HCT116 (cell line): ENCODE data around the gene UBE2G2. TPM values are rescaled to one million over a fixed set of nuclear protein-coding genes. Genes with fewer than 3 reads are reported as not detected.

Source experiments
- ATAC-seq: fragments of 200-7000 bp; cut with Tn5 transposase; 2 replicates; pipeline ENCODE4 v1.9.1; 2020; ENCODE audit warnings: mild to moderate bottlenecking, moderate library complexity
- BruUV-seq: library from RNA; stranded (reverse); fragments of 400-500 nt; replicated peaks from 2 replicates; lab custom pipeline; 2021; lab: Mats Ljungman, UMichigan
- CTCF ChIA-PET: fragments of 300-600 bp; sonication (Branson Sonifier 250); formaldehyde crosslinking; loops from one replicate; lab custom pipeline; 2021; ENCODE audit warnings: antibody characterized with exemption; lab: Charles Lee
- POLR2A ChIA-PET: fragments of 300-600, 350-600 bp; sonication (Branson Sonifier 250); formaldehyde crosslinking; loops from one replicate; lab custom pipeline; 2021; ENCODE audit warnings: antibody characterized with exemption; lab: Charles Lee
- RAD21 ChIA-PET, 2 experiments: fragments of 300-600 bp; sonication (Branson Sonifier 250); formaldehyde crosslinking; loops; one replicate each; lab custom pipeline; 2023; ENCODE audit warnings: low total read pairs in 2 of 2; ENCODE audit not compliant: uncharacterized antibody in 2 of 2, unreplicated experiment in 2 of 2, low non-redundant PET in 1 of 2; lab: Charles Lee
- DNase-seq: peaks from one replicate; pipeline ENCODE4 v3.0.0-alpha.2; 2010; ENCODE audit warnings: low read depth, low spot score
- H2AFZ ChIP-seq: fragments of 200-600 bp; shearing (Covaris generic), sonication (generic); 2 replicates; pipeline ENCODE4 v1.6.1; 2017; ENCODE audit warnings: low read depth, mixed run types, mixed read lengths, antibody characterized with exemption, low read length; ENCODE audit not compliant: poor library complexity, severe bottlenecking
- H3K27ac ChIP-seq: 2 replicates; pipeline ENCODE4 v1.5.1; 2012; ENCODE audit warnings: low read depth, low read length
- H3K27me3 ChIP-seq: fragments of 200-600 bp; sonication (generic); 2 replicates; pipeline ENCODE4 v1.6.1; 2016; ENCODE audit warnings: mixed run types, low read length, mixed read lengths; ENCODE audit not compliant: insufficient read depth
- H3K36me3 ChIP-seq, 2 experiments: fragments of 200-500 bp in 1 of 2; fragments of 200-600 bp in 1 of 2; sonication (Bioruptor generic) in 1 of 2; sonication (generic) in 1 of 2; 2 replicates each; pipeline versions ENCODE4 v1.5.1 to v1.6.1; 2014 to 2016; ENCODE audit warnings: low read length in 2 of 2, inconsistent platforms in 1 of 2, mixed read lengths in 1 of 2, mixed run types in 1 of 2; ENCODE audit not compliant: insufficient read depth in 2 of 2, control insufficient read depth in 1 of 2
- H3K4me1 ChIP-seq, 2 experiments: fragments of 200-600 bp in 1 of 2; sonication (generic) in 1 of 2; 2 replicates each; pipeline versions ENCODE4 v1.5.1 to v1.6.1; 2012 to 2017; ENCODE audit warnings: low read length in 2 of 2, inconsistent platforms in 1 of 2, mild to moderate bottlenecking in 1 of 2, mixed read lengths in 1 of 2, mixed run types in 1 of 2, moderate library complexity in 1 of 2; ENCODE audit not compliant: insufficient read depth in 2 of 2, control insufficient read depth in 1 of 2
- H3K4me2 ChIP-seq: fragments of 200-600 bp; sonication (generic); 2 replicates; pipeline ENCODE4 v1.6.1; 2017; ENCODE audit warnings: mixed run types, low read length, mixed read lengths
- H3K4me3 ChIP-seq, 2 experiments: fragments of 200-600 bp in 1 of 2; sonication (generic) in 1 of 2; replicated peaks in 1 of 2; 2 replicates each; pipeline ENCODE4 v1.5.1; 2011 to 2016; ENCODE audit warnings: low read length in 2 of 2, control low read depth in 1 of 2, low read depth in 1 of 2, mild to moderate bottlenecking in 1 of 2, mixed read lengths in 1 of 2, mixed run types in 1 of 2
- H3K79me2 ChIP-seq: fragments of 200-600 bp; sonication (generic); 2 replicates; pipeline ENCODE4 v1.6.1; 2017; ENCODE audit warnings: mild to moderate bottlenecking, mixed run types, low read length, moderate library complexity, mixed read lengths; ENCODE audit not compliant: insufficient read depth
- H3K9ac ChIP-seq: fragments of 200-600 bp; sonication (generic); 2 replicates; pipeline ENCODE4 v1.6.1; 2016; ENCODE audit warnings: low read length, mixed read lengths
- H3K9me2 ChIP-seq: fragments of 200-600 bp; sonication (generic), shearing (Covaris generic); 2 replicates; pipeline ENCODE4 v1.6.1; 2017; ENCODE audit warnings: mixed run types, mild to moderate bottlenecking, moderate library complexity; ENCODE audit not compliant: insufficient read depth
- H3K9me3 ChIP-seq, 2 experiments: fragments of 200-500 bp in 1 of 2; fragments of 200-600 bp in 1 of 2; sonication (Bioruptor generic) in 1 of 2; sonication (generic) in 1 of 2; 2 replicates each; pipeline ENCODE4 v1.6.1; 2014 to 2017; ENCODE audit warnings: low read length in 2 of 2, mixed read lengths in 2 of 2, inconsistent platforms in 1 of 2, low read depth in 1 of 2, mild to moderate bottlenecking in 1 of 2, mixed run types in 1 of 2, moderate library complexity in 1 of 2; ENCODE audit not compliant: control insufficient read depth in 1 of 2, insufficient read depth in 1 of 2
- H4K20me1 ChIP-seq: fragments of 200-600 bp; sonication (generic), shearing (Covaris generic); 2 replicates; pipeline ENCODE4 v1.6.1; 2017; ENCODE audit warnings: mixed run types, mild to moderate bottlenecking, moderate library complexity; ENCODE audit not compliant: insufficient read depth
- CBX3 ChIP-seq: IDR thresholded peaks from 2 replicates; pipeline ENCODE4 v1.6.1; 2012; ENCODE audit warnings: low read depth
- CEBPB ChIP-seq: IDR thresholded peaks from 2 replicates; pipeline ENCODE4 v1.6.1; 2012; ENCODE audit warnings: low read depth
- EGR1 ChIP-seq: IDR thresholded peaks from 2 replicates; pipeline ENCODE4 v1.6.1; 2012; ENCODE audit warnings: low read depth
- ELF1 ChIP-seq: IDR thresholded peaks from 2 replicates; pipeline ENCODE4 v1.6.1; 2012; ENCODE audit warnings: low read depth, borderline replicate concordance
- EZH2 ChIP-seq: fragments of 200-600 bp; sonication (generic); IDR thresholded peaks from 2 replicates; pipeline ENCODE4 v1.6.1; 2017; ENCODE audit warnings: antibody characterized with exemption, mixed run types
- EZH2phosphoT487 ChIP-seq: fragments of 200-600 bp; IDR thresholded peaks from 2 replicates; pipeline ENCODE4 v1.6.1; 2018; ENCODE audit warnings: antibody characterized with exemption, borderline replicate concordance
- FOSL1 ChIP-seq: IDR thresholded peaks from 2 replicates; pipeline ENCODE4 v1.6.1; 2012; ENCODE audit warnings: low read depth
- MAX ChIP-seq: IDR thresholded peaks from 2 replicates; pipeline ENCODE4 v1.6.1; 2012
- POLR2A ChIP-seq: IDR thresholded peaks from 2 replicates; pipeline ENCODE4 v1.7.0; 2011; ENCODE audit warnings: borderline replicate concordance; ENCODE audit not compliant: insufficient read depth, insufficient read length; ENCODE audit errors: extremely low read depth
- POLR2AphosphoS5 ChIP-seq: IDR thresholded peaks from 2 replicates; pipeline ENCODE4 v1.6.1; 2011; ENCODE audit warnings: mild to moderate bottlenecking, low read depth, low read length, moderate library complexity
- RAD21 ChIP-seq: IDR thresholded peaks from 2 replicates; pipeline ENCODE4 v1.6.1; 2012; ENCODE audit warnings: low read depth, mild to moderate bottlenecking
- SIN3A ChIP-seq: IDR thresholded peaks from 2 replicates; pipeline ENCODE4 v1.6.1; 2012; ENCODE audit warnings: low read depth
- TCF7L2 ChIP-seq: IDR thresholded peaks from 2 replicates; pipeline ENCODE4 v1.7.0; 2011; ENCODE audit warnings: borderline replicate concordance, inconsistent platforms; ENCODE audit not compliant: insufficient read depth, insufficient read length; ENCODE audit errors: extremely low read depth
- ZFX ChIP-seq: fragments of 450-650 bp; IDR thresholded peaks from 2 replicates; pipeline ENCODE4 v1.6.1; 2017
- ZNF274 ChIP-seq: fragments of 200-500 bp; sonication (Bioruptor generic); IDR thresholded peaks from 2 replicates; pipeline ENCODE4 v1.6.1; 2014; ENCODE audit warnings: mild to moderate bottlenecking, low read depth, low read length, inconsistent platforms
- intact Hi-C: fragments of 100-400 bp; cut with micrococcal nuclease; formaldehyde crosslinking; loops from 2 replicates; pipeline ENCODE4 v1.10.0; 2022
- total RNA-seq: library from RNA; stranded (reverse); gene quantifications from one replicate; pipeline ENCODE4 v1.2.1, GENCODE V29; 2021; ENCODE audit not compliant: unreplicated experiment
- TF ChIP-seq, protein P1 (sequence below): IDR thresholded peaks from 2 replicates; pipeline ENCODE4 v1.6.1; 2012
- TF ChIP-seq, protein P2 (sequence below), 3 experiments: fragments of 200-600 bp in 1 of 3; sonication (generic) in 1 of 3; IDR thresholded peaks in 2 of 3; conservative IDR thresholded peaks in 1 of 3; 2 replicates each; pipeline ENCODE4 v1.5.1; 2012 to 2017; ENCODE audit warnings: low read depth in 2 of 3, low read length in 2 of 3, antibody characterized with exemption in 1 of 3, borderline replicate concordance in 1 of 3, control low read depth in 1 of 3, mild to moderate bottlenecking in 1 of 3, mixed read lengths in 1 of 3, mixed run types in 1 of 3, moderate library complexity in 1 of 3; ENCODE audit not compliant: insufficient read depth in 1 of 3

The UBE2G2 gene
- total RNA-seq, 1 experiment from 2014 or later = 86.5 TPM

DNA sequence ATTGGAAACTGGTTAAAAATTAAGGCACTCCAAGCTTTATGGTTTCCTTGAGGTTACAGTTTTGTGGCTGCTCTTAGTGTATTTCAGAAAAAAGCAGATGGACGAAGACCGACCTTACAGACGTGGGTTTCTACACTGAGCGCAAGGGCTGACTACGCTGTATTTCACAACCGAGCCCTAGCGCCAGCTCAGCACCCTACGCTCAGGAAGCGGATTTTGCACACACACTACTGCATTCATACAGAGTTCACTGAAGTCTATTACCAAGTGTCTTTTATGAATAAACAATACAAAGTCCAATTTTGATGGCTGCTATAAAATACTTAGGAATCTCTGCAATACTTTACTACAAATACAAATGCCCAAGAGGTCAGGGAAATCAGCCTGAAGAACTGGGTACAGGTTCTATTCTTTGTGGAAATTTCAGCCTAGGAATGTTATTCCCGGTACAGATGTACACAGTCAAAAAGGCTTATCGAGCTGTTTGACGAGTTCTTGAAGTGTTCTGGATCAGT, 48.1 kb upstream of the UBE2G2 start:
- Histone ChIP-seq H3K36me3 (peaks cover 17 to 27% of the 10 kb centered on the region in 2 experiments; a peak in 3 of 4 replicates), H3K27ac (no peak overlapping the region), H3K9me3 (no peaks in the 10 kb centered on the region), H3K4me2 (no peak overlapping the region), H3K79me2 (peaks cover 15% of the 10 kb centered on the region; the same call in 1 of the 2 replicates), H3K27me3 (no peaks in the 10 kb centered on the region), H4K20me1 (no peaks in the 10 kb centered on the region), H2AFZ (no peak overlapping the region), H3K4me3 (no peak overlapping the region), H3K9ac (no peak overlapping the region), H3K4me1 (peaks cover 10 to 17% of the 10 kb centered on the region in 2 experiments; a peak in 3 of 4 replicates), H3K9me2 (no peaks in the 10 kb centered on the region)
- RAD21 ChIA-PET = no interaction called here
- DNase-seq = no peak
- intact Hi-C loops = no loop called here
- CTCF ChIA-PET = no interaction called here
- TSS peak; percentile 35 for BruUV-seq
- POLR2A ChIA-PET = no interaction called here
- no peak for TF ChIP-seq RAD21
- TF ChIP-seq POLR2AphosphoS5 = no peak
- TF ChIP-seq ELF1 = no peak
- TF ChIP-seq, protein P1, sequence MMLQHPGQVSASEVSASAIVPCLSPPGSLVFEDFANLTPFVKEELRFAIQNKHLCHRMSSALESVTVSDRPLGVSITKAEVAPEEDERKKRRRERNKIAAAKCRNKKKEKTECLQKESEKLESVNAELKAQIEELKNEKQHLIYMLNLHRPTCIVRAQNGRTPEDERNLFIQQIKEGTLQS = no peak
- TF ChIP-seq FOSL1 = no peak
- no peak for TF ChIP-seq MAX
- no peak for TF ChIP-seq SIN3A
- TF ChIP-seq POLR2A = no peak
- TF ChIP-seq CBX3 = no peak
- no peak for TF ChIP-seq EZH2
- ATAC-seq = no peak

DNA sequence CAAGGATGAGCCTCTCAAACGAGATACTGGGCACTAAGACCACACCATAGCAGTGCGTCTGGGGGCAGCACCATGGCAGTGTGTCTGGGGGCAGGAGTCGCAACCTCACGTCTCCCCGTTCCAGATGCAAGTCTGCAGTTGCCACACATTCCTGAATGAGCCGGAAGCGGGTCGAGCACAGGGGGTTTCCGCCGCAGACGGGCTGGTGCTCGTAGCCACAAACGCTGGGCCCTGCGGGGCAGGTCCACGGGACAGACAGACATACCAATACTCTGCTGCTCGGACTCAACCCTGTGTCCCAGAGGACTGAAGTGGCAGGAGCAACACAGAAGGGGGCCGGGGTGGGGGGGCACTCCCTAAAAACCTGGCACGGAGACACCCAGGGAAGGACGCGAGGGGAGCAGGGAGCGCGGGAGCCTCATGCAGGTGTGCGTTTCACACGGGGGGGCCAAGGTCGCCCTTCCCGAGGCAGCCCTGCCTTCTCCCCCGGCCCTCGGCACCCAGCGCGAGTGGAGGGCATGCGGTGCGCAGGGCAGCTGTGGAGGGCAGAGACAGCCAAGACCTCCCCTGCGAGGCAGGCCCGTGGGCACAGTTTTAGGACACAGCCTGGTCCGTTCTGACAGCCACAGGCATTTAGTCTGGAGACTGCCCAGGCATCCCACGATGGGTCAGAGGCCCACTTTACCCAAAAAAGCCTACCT, 47.4 kb upstream of the UBE2G2 start:
- ChIA-PET CTCF (no interaction called here), POLR2A (no interaction called here), RAD21 (no interaction called here)
- Histone ChIP-seq H3K4me1 (peaks cover 10 to 17% of the 10 kb centered on the region in 2 experiments; a peak in 3 of 4 replicates), H3K27me3 (no peaks in the 10 kb centered on the region), H3K36me3 (peaks cover 11 to 20% of the 10 kb centered on the region in 2 experiments; a peak in 3 of 4 replicates), H3K4me3 (no peak overlapping the region), H3K9ac (no peak overlapping the region), H4K20me1 (no peaks in the 10 kb centered on the region), H3K9me3 (no peaks in the 10 kb centered on the region), H3K9me2 (no peaks in the 10 kb centered on the region), H3K79me2 (peaks cover 12% of the 10 kb centered on the region; the same call in 1 of the 2 replicates), H3K27ac (no peak overlapping the region), H2AFZ (no peak overlapping the region), H3K4me2 (no peak overlapping the region)
- ATAC-seq = no peak
- no TSS peak for BruUV-seq
- intact Hi-C loops = no loop called here
- DNase-seq = no peak
- TF ChIP-seq CBX3 = no peak
- no peak for TF ChIP-seq FOSL1
- TF ChIP-seq POLR2A = no peak
- TF ChIP-seq EGR1 = no peak
- TF ChIP-seq MAX = no peak
- TF ChIP-seq CEBPB = no peak
- TF ChIP-seq EZH2phosphoT487 = no peak
- no peak for TF ChIP-seq ZNF274
- no peak for TF ChIP-seq ZFX
- TF ChIP-seq, protein P2, sequence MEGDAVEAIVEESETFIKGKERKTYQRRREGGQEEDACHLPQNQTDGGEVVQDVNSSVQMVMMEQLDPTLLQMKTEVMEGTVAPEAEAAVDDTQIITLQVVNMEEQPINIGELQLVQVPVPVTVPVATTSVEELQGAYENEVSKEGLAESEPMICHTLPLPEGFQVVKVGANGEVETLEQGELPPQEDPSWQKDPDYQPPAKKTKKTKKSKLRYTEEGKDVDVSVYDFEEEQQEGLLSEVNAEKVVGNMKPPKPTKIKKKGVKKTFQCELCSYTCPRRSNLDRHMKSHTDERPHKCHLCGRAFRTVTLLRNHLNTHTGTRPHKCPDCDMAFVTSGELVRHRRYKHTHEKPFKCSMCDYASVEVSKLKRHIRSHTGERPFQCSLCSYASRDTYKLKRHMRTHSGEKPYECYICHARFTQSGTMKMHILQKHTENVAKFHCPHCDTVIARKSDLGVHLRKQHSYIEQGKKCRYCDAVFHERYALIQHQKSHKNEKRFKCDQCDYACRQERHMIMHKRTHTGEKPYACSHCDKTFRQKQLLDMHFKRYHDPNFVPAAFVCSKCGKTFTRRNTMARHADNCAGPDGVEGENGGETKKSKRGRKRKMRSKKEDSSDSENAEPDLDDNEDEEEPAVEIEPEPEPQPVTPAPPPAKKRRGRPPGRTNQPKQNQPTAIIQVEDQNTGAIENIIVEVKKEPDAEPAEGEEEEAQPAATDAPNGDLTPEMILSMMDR (IDR thresholded peaks at IDR 0.05 in 2 of 3, conservative IDR thresholded peaks at IDR 0.05 in 1 of 3; ENCODE audit: borderline replicate concordance in 1 of 3, insufficient read depth in 1 of 3, low read depth in 2 of 3, low read length in 2 of 3) = no peak
- no peak for TF ChIP-seq RAD21
- no peak for TF ChIP-seq POLR2AphosphoS5
- TF ChIP-seq ELF1 = no peak
- TF ChIP-seq TCF7L2 = no peak
